ENCODE measurements around the gene SIRT3. TPM values are rescaled to one million over a fixed set of nuclear protein-coding genes. Genes with fewer than 3 reads are reported as not detected.

The SIRT3 gene
- total RNA-seq (2014; rRNA removed; shearing (Covaris generic)) (10.5 and 15.5 TPM in 2 replicates), polyA plus RNA-seq (2016; fragmentation: Nextera tagmentation; extraction: Ambion mirVana) (12.3 and 14.9 TPM in 2 replicates)

GRCh38 chr11:235997-236773 is at the start of gene SIRT3:
SIRT3 (minus strand) TSS chr11:236342; CDS start chr11:236328, 14 bp downstream.
- H3K36me3 ChIP-seq (ENCODE audit: low read depth): peaks cover 1% of the 10 kb centered on the region; the same call in 1 of the 2 replicates
- H3K4me2 ChIP-seq (ENCODE audit: unreplicated experiment): peak within 1 kb of the TSS; percentile 96
- no peak for TF ChIP-seq EZH2phosphoT487 (IDR thresholded peaks at IDR 0.05; ENCODE audit: insufficient read depth, low read depth)
- TF ChIP-seq EZH2 (IDR thresholded peaks at IDR 0.05; ENCODE audit: insufficient read depth, poor library complexity, severe bottlenecking): no peak
- H3K9me3 ChIP-seq (ENCODE audit: low read depth): no peaks in the 10 kb centered on the region
- peak within 1 kb of the TSS; percentile 99 for H3K4me3 ChIP-seq
- H2AFZ ChIP-seq: peak within 1 kb of the TSS; percentile 91
- peaks cover 12% of the 10 kb centered on the region; the same call in 1 of the 2 replicates for H3K4me1 ChIP-seq (ENCODE audit: insufficient read depth)
- in situ Hi-C loops (cut with MboI): no loop called here
- H3K79me2 ChIP-seq (ENCODE audit: insufficient read depth): peaks cover 63% of the 10 kb centered on the region
- 1 to 3% methylated on average over 28 to 51 of the region's 70 CpGs for WGBS, 2 experiments (ENCODE audit: low coverage in 1 of 2, low lambda C conversion rate in 2 of 2, missing lambda C conversion rate in 2 of 2)
- no peaks in the 10 kb centered on the region for H3K27me3 ChIP-seq (replicated peaks; ENCODE audit: insufficient read depth)
- peak within 1 kb of the TSS; percentile 94 for H3K9ac ChIP-seq
- H3K27ac ChIP-seq: peak within 1 kb of the TSS; percentile 89
- H4K20me1 ChIP-seq (ENCODE audit: insufficient read depth): no peaks in the 10 kb centered on the region
- no peaks in the 10 kb centered on the region for H3K9me2 ChIP-seq (ENCODE audit: insufficient read depth)
- DNase-seq: peak; percentile 87
- H3F3A ChIP-seq (ENCODE audit: insufficient read depth): peaks cover 7% of the 10 kb centered on the region; the same call in 1 of the 2 replicates

GRCh38 chr11:285894-286220 is 49.7 kb upstream of the SIRT3 start:
- Histone ChIP-seq H3K4me1 (ENCODE audit: insufficient read depth) (no peaks in the 10 kb centered on the region), H3K9me2 (ENCODE audit: insufficient read depth) (no peaks in the 10 kb centered on the region), H3K27ac (no peak overlapping the region), H3K9ac (no peak overlapping the region), H3K36me3 (ENCODE audit: low read depth) (no peaks in the 10 kb centered on the region), H3K79me2 (ENCODE audit: insufficient read depth) (no peaks in the 10 kb centered on the region), H3K27me3 (replicated peaks; ENCODE audit: insufficient read depth) (peaks cover 28% of the 10 kb centered on the region), H2AFZ (no peak overlapping the region), H3F3A (ENCODE audit: insufficient read depth) (no peaks in the 10 kb centered on the region), H3K4me3 (no peak overlapping the region), H4K20me1 (ENCODE audit: insufficient read depth) (no peaks in the 10 kb centered on the region), H3K9me3 (ENCODE audit: low read depth) (no peaks in the 10 kb centered on the region), H3K4me2 (ENCODE audit: unreplicated experiment) (no peak overlapping the region)
- TF ChIP-seq EZH2 (IDR thresholded peaks at IDR 0.05; ENCODE audit: insufficient read depth, poor library complexity, severe bottlenecking) (no peak), EZH2phosphoT487 (IDR thresholded peaks at IDR 0.05; ENCODE audit: insufficient read depth, low read depth) (no peak)
- 68 to 80% methylated on average over 8 of the region's 8 CpGs for WGBS, 2 experiments (ENCODE audit: low coverage in 1 of 2, low lambda C conversion rate in 2 of 2, missing lambda C conversion rate in 2 of 2)
- no peak for DNase-seq
- in situ Hi-C loops (cut with MboI): no loop called here

- no peak overlapping the region for H3K4me2 ChIP-seq (ENCODE audit: unreplicated experiment)
- no peak overlapping the region for H2AFZ ChIP-seq
- no peaks in the 10 kb centered on the region for H3K4me1 ChIP-seq (ENCODE audit: insufficient read depth)
- in situ Hi-C loops (cut with MboI): no loop called here
- DNase-seq: no peak
- no peak overlapping the region for H3K4me3 ChIP-seq
- H3K9ac ChIP-seq: no peak overlapping the region
- H3K79me2 ChIP-seq (ENCODE audit: insufficient read depth): no peaks in the 10 kb centered on the region
- H4K20me1 ChIP-seq (ENCODE audit: insufficient read depth): no peaks in the 10 kb centered on the region
- WGBS, 2 experiments (ENCODE audit: low coverage in 1 of 2, low lambda C conversion rate in 2 of 2, missing lambda C conversion rate in 2 of 2): 60 to 72% methylated on average over 17 to 29 of the region's 29 CpGs
- no peak overlapping the region for H3K27ac ChIP-seq
- H3K36me3 ChIP-seq (ENCODE audit: low read depth): no peaks in the 10 kb centered on the region
- TF ChIP-seq EZH2phosphoT487 (IDR thresholded peaks at IDR 0.05; ENCODE audit: insufficient read depth, low read depth) (no peak), EZH2 (IDR thresholded peaks at IDR 0.05; ENCODE audit: insufficient read depth, poor library complexity, severe bottlenecking) (no peak)
- H3K27me3 ChIP-seq (replicated peaks; ENCODE audit: insufficient read depth): peaks cover 33% of the 10 kb centered on the region
- no peaks in the 10 kb centered on the region for H3K9me2 ChIP-seq (ENCODE audit: insufficient read depth)
- no peaks in the 10 kb centered on the region for H3F3A ChIP-seq (ENCODE audit: insufficient read depth)
- H3K9me3 ChIP-seq (ENCODE audit: low read depth): no peaks in the 10 kb centered on the region
Measured at GRCh38 chr11:285021-285893, 49.1 kb upstream of the SIRT3 start.

Measured in GM23248 (cell line).